ENCODE results near the gene PPP1R18.
A peak's percentile ranks its signal among the peaks of the same experiment; 100 is the strongest.

Gene PPP1R18

GRCh38 chr6:30687659-30688431 is 1.4 kb upstream of the PPP1R18 start:
- no peak for FAIRE-seq
- DNase-seq (ENCODE audit: insufficient read length, low spot score) = no peak
- no peak for TF ChIP-seq POLR2A (IDR thresholded peaks at IDR 0.05; ENCODE audit: low read depth, low read length)

- FAIRE-seq (no peak), DNase-seq (ENCODE audit: insufficient read length, low spot score) (peak; percentile 92)
- TF ChIP-seq POLR2A (IDR thresholded peaks at IDR 0.05; ENCODE audit: low read depth, low read length) = peak; percentile 54
Observed at GRCh38 chr6:30686908-30687658, 638 bp upstream of the PPP1R18 start.

- no peak for DNase-seq (ENCODE audit: insufficient read length, low spot score)
- TF ChIP-seq POLR2A (IDR thresholded peaks at IDR 0.05; ENCODE audit: low read depth, low read length) = 0 out of 2 replicates have a peak, but pooled peaks have one; percentile 32
- no peak for FAIRE-seq
Observed at GRCh38 chr6:30685157-30686008, 1.1 kb downstream of the PPP1R18 start.

GRCh38 chr6:30684386-30685156 is 1.9 kb downstream of the PPP1R18 start:
- DNase-seq (ENCODE audit: insufficient read length, low spot score) = no peak
- no peak for TF ChIP-seq POLR2A (IDR thresholded peaks at IDR 0.05; ENCODE audit: low read depth, low read length)

GRCh38 chr6:30683980-30684338 is 2.5 kb downstream of the PPP1R18 start:
- TF ChIP-seq POLR2A (IDR thresholded peaks at IDR 0.05; ENCODE audit: low read depth, low read length) = no peak
- FAIRE-seq = no peak
- DNase-seq (ENCODE audit: insufficient read length, low spot score) = no peak

More at GRCh38 chr6:30684386-30685156, 1.9 kb downstream of the PPP1R18 start:
- no peak for FAIRE-seq

- TF ChIP-seq POLR2A (IDR thresholded peaks at IDR 0.05; ENCODE audit: low read depth, low read length) = no peak
- no peak for DNase-seq (ENCODE audit: insufficient read length, low spot score)
- no peak for FAIRE-seq
Observed at GRCh38 chr6:30683183-30683979, 3.1 kb downstream of the PPP1R18 start.

- TF ChIP-seq POLR2A (IDR thresholded peaks at IDR 0.05; ENCODE audit: low read depth, low read length) = peak; percentile 10
- peak; percentile 48 for DNase-seq (ENCODE audit: insufficient read length, low spot score)
- FAIRE-seq = no peak
Observed at GRCh38 chr6:30682143-30683117, 4.0 kb downstream of the PPP1R18 start.

- no peak for DNase-seq (ENCODE audit: insufficient read length, low spot score)
- FAIRE-seq = no peak
- TF ChIP-seq POLR2A (IDR thresholded peaks at IDR 0.05; ENCODE audit: low read depth, low read length) = no peak
Observed at GRCh38 chr6:30681766-30682142, 4.7 kb downstream of the PPP1R18 start.

- no peak for TF ChIP-seq POLR2A (IDR thresholded peaks at IDR 0.05; ENCODE audit: low read depth, low read length)
- FAIRE-seq = no peak
- no peak for DNase-seq (ENCODE audit: insufficient read length, low spot score)
Observed at GRCh38 chr6:30679765-30680535, 6.5 kb downstream of the PPP1R18 start.

- FAIRE-seq = no peak
- DNase-seq (ENCODE audit: insufficient read length, low spot score) = no peak
- no peak for TF ChIP-seq POLR2A (IDR thresholded peaks at IDR 0.05; ENCODE audit: low read depth, low read length)
Observed at GRCh38 chr6:30678964-30679726, 7.3 kb downstream of the PPP1R18 start.

Data from H54 (cell line).